GM10847 (cell line): Measurements from ENCODE around the gene MCCC1.

Experiments
- POLR2A ChIP-seq: IDR thresholded peaks from 2 replicates; pipeline ENCODE4 v1.6.1; 2011; ENCODE audit not compliant: insufficient read length; ENCODE audit errors: extremely low read depth

Gene MCCC1

DNA sequence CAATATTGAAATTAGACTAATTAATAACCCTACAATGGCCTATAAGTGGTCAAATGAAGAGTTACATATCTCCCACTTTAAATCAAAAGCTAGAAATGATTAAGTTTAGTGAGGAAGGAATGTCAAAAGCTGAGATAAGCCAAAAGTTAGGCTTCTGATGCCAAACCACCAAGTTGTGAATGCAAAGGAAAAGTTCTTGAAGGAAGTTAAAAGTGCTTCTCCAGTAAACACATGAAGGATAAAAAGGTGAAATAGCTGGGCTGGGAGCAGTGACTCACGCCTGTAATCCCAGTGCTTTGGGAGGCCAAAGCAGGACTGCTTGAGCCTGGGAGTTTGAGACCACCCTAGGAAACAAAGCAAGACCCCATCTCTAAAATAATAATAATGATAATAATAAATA lies 72.0 kb downstream of the MCCC1 start:
- no peak for TF ChIP-seq POLR2A

DNA sequence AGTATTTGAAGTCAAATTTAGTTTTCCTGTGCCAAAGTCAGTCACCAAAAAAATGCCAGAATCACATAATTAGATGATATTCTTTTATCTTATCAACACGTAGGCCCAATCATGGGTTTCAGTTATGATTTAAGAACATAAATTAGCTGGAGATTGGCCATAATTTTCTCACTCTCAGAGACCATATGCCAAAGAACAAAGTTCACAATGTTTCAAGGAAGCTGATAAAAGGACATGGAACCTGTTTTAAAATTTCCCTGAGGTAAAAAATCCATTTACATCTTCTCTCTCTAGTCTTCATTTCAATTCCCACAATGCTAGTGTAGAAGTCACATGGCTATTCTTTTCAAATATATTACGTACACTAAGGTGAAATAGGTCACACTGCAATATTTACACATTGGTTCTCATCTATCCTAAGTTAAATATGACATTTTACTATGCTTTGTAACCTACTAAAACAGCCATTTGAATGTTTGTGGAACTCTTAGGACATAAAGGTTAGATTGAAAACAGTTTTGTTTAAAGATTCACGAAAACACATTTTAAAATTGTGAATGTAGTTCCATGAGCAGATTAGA lies 76.3 kb downstream of the MCCC1 start:
- no peak for TF ChIP-seq POLR2A

GRCh38 chr3:183018421-183019192 lies 80.7 kb downstream of the MCCC1 start:
- no peak for TF ChIP-seq POLR2A

- TF ChIP-seq POLR2A, result no peak
Observed at GRCh38 chr3:183015185-183015584, 84.1 kb downstream of the MCCC1 start.

GRCh38 chr3:183013856-183014255 lies 85.4 kb downstream of the MCCC1 start:
- TF ChIP-seq POLR2A, result no peak

DNA sequence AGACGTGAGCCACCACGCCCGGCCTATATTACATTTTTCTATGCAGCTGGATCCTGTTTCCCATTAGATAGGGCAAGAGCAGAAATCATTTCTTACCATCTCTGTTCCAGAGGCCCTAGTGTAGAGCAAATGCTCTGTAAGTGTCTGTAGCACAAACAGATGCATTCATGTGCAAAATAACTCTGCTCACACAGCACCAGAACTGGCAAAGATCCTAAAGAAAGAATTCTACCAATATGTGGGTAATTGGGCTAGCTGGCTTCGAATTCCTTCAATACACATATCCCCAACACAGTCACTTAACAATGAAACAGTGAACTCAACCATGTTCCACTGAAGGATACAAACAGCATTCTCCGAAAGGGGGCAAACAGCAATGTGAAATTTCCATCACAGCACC lies 86.2 kb downstream of the MCCC1 start:
- TF ChIP-seq POLR2A, result no peak

- TF ChIP-seq POLR2A, result no peak
Observed at GRCh38 chr3:183008800-183009199, 90.5 kb downstream of the MCCC1 start.

GRCh38 chr3:183008303-183008702 lies 91.0 kb downstream of the MCCC1 start:
- no peak for TF ChIP-seq POLR2A

DNA sequence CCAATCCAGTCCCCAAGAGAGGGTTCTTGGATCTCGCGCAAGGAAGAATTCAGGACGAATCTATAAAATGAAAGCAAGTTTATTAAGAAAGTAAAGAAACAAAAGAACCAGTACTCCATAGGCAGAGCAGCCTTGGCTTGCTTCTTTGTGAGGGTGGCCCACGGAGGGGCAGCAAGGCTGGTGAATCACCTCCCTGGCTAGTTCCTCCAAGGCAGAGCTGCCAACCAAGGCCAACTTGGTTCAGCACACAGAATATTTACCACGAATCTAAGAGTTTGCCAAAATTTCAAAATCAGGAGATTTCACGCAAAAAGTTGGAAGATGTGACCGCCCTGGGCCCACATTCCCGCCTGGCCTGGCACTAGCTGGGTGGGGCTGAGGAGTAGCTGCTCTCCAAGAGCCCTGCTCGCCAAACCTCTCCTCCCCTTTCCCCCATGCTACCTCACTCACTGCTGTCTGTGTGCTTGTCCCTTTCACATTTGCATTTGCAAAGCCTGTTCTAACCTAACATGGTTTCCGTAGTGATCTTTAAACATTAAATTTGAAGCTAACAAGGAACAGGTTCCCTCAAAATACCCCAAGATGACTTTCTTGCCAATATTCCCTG lies 92.8 kb downstream of the MCCC1 start:
- TF ChIP-seq POLR2A, result no peak

DNA sequence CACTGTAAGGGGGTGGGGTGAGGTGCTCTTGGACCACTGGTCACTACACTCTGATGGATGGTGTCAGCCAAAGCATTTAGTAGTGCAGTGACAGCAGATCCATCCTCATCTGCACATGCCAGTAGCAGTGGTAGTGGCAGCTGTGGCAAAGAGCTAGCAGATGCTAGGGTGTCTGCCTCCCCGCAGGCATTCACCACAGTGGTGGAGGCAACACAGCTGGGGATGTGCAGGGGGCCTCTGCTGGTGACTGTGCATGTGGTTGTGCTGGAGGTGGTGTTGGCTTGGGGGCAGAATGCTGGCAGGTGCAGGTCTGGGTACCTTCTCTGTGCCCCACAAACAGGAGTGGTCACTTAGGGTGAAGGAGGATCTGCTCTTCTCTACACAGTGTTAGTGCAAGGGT lies 99.5 kb downstream of the MCCC1 start:
- TF ChIP-seq POLR2A, result no peak

DNA sequence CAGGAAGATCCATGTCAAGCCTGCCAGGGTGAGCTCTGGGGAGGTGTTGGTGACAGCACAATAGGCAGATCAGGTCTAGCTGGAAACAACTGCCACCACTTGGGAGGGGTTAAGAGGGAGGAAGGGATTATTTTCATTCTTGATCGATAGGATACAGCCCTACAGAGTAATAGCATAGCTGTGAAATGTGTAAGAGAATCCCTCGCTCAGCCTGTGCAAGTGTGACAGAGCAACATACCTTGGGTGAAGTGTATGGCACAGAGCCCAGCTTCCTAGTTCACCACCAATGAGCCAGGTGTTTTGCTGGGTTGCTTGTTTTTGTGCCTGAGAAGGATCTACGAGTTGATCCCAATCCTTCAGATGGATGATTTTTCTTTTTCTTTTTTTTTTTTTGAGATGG lies 109.7 kb downstream of the MCCC1 start:
- TF ChIP-seq POLR2A, result no peak

- no peak for TF ChIP-seq POLR2A
Observed at GRCh38 chr3:182986021-182986420, 113.3 kb downstream of the MCCC1 start.

DNA sequence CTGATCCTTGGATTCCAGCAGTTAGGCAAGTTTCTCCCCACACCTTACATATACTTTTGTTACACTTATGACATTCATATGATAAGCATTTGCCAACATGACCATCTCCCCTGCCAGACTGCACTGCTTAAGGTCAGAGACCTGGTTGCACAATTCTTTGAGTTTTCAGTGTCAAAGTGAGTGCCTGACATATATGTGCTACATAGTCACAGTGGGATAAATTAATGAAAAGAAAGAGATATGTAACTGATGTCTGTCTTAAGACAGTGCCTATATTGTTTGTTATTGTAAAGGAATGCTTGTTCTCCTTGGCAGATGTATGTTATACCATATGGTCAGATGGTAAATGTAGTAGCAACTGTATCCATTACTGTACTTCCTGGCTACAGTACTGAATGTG lies 115.4 kb downstream of the MCCC1 start:
- no peak for TF ChIP-seq POLR2A

GRCh38 chr3:182981038-182981380 lies 118.3 kb downstream of the MCCC1 start:
- no peak for TF ChIP-seq POLR2A

GRCh38 chr3:182980204-182981037 lies 118.9 kb downstream of the MCCC1 start, which contains the start of gene DCUN1D1:
TSS of gene DCUN1D1 (minus strand) at chr3:182980538. CDS start at chr3:182980489, 49 bp downstream.
- peak; percentile 54 for TF ChIP-seq POLR2A
